ENCODE results near the gene RIMKLB. TPM values are rescaled to one million over a fixed set of nuclear protein-coding genes. Genes with fewer than 3 reads are reported as not detected.

The RIMKLB gene
- polyA plus RNA-seq, 1 of the 3 experiments (the other 2 are of a cell fraction), result 24.5 TPM

GRCh38 chr12:8813572-8814357 lies 116.0 kb downstream of the RIMKLB start:
- POLR2A ChIA-PET, result no interaction called here
- Histone ChIP-seq H3K9ac (no peak overlapping the region), H3K4me1 (ENCODE audit: control insufficient read depth in 1 of 2, insufficient read depth in 2 of 2, low read depth in 1 of 2, low read length in 1 of 2) (no peaks in the 10 kb centered on the region), H3K9me3 (no peaks in the 10 kb centered on the region), H4K20me1 (ENCODE audit: insufficient read depth) (no peaks in the 10 kb centered on the region), H3F3A (replicated peaks; ENCODE audit: insufficient read depth) (no peaks in the 10 kb centered on the region), H3K79me2 (ENCODE audit: insufficient read depth) (no peaks in the 10 kb centered on the region), H3K4me2 (no peak overlapping the region), H3K4me3 (ENCODE audit: low read depth in 2 of 2, low read length in 1 of 2) (no peak overlapping the region), H3K36me3 (replicated peaks in 1 of 2; ENCODE audit: control insufficient read depth in 1 of 2, insufficient read depth in 2 of 2, low read length in 1 of 2) (no peaks in the 10 kb centered on the region), H3K27me3 (ENCODE audit: insufficient read depth) (no peaks in the 10 kb centered on the region), H2AFZ (ENCODE audit: low read depth) (no peak overlapping the region), H3K27ac (ENCODE audit: low read depth in 2 of 2, low read length in 1 of 2) (no peak overlapping the region), H3K9me2 (no peaks in the 10 kb centered on the region)
- CTCF ChIA-PET, result interaction anchor here (0.9 kb wide), 1 partner anchor 33 kb away, joined by 3 read pairs; no protein-coding TSS in a partner anchor
- 59% methylated on average over 5 of the region's 5 CpGs for WGBS (ENCODE audit: low lambda C conversion rate)
- DNase-seq, result no peak
- TF ChIP-seq NFIC (IDR thresholded peaks at IDR 0.05; ENCODE audit: borderline replicate concordance) (no peak), FOXM1 (IDR thresholded peaks at IDR 0.05; ENCODE audit: low read depth) (no peak), RAD21 (IDR thresholded peaks at IDR 0.05; ENCODE audit: low read length) (no peak), IRF3 (IDR thresholded peaks at IDR 0.05; ENCODE audit: low read depth, low read length) (no peak), TCF12 (IDR thresholded peaks at IDR 0.05) (no peak)

- H2AFZ ChIP-seq (ENCODE audit: low read depth), result no peak overlapping the region
These were observed 118.8 kb downstream of the RIMKLB start for GRCh38 chr12:8816448-8817050.

More at GRCh38 chr12:8816448-8817050, 118.8 kb downstream of the RIMKLB start:
- Histone ChIP-seq H3F3A (replicated peaks; ENCODE audit: insufficient read depth) (no peaks in the 10 kb centered on the region), H3K9ac (no peak overlapping the region), H3K79me2 (ENCODE audit: insufficient read depth) (no peaks in the 10 kb centered on the region), H3K27me3 (ENCODE audit: insufficient read depth) (no peaks in the 10 kb centered on the region), H3K36me3 (replicated peaks in 1 of 2; ENCODE audit: control insufficient read depth in 1 of 2, insufficient read depth in 2 of 2, low read length in 1 of 2) (no peaks in the 10 kb centered on the region), H3K4me2 (no peak overlapping the region), H3K9me2 (no peaks in the 10 kb centered on the region), H3K4me1 (ENCODE audit: control insufficient read depth in 1 of 2, insufficient read depth in 2 of 2, low read depth in 1 of 2, low read length in 1 of 2) (no peaks in the 10 kb centered on the region; a peak in 1 of 4 replicates), H3K4me3 (ENCODE audit: low read depth in 2 of 2, low read length in 1 of 2) (no peak overlapping the region), H3K27ac (ENCODE audit: low read depth in 2 of 2, low read length in 1 of 2) (no peak overlapping the region), H4K20me1 (ENCODE audit: insufficient read depth) (no peaks in the 10 kb centered on the region), H3K9me3 (no peaks in the 10 kb centered on the region)
- 72% methylated on average over 3 of the region's 3 CpGs for WGBS (ENCODE audit: low lambda C conversion rate)
- ChIA-PET POLR2A (no interaction called here), CTCF (interaction anchor here (1.0 kb wide), 1 partner anchor 19 kb away, joined by 3 read pairs; no protein-coding TSS in a partner anchor)
- no peak for DNase-seq
- no peak for TF ChIP-seq MAX (IDR thresholded peaks at IDR 0.05; ENCODE audit: low read depth)
- TF ChIP-seq JUND (IDR thresholded peaks at IDR 0.05), result no peak
- TF ChIP-seq NFIC (IDR thresholded peaks at IDR 0.05; ENCODE audit: borderline replicate concordance), result no peak
- no peak for TF ChIP-seq EP300 (IDR thresholded peaks at IDR 0.05; ENCODE audit: borderline replicate concordance in 1 of 2, low read depth in 1 of 2, low read length in 1 of 2)
- TF ChIP-seq POLR2AphosphoS5 (IDR thresholded peaks at IDR 0.05; ENCODE audit: low read depth, low read length), result no peak
- no peak for TF ChIP-seq YY1 (IDR thresholded peaks at IDR 0.05; ENCODE audit: low read depth)
- no peak for TF ChIP-seq CTCF (IDR thresholded peaks at IDR 0.05)
- no peak for TF ChIP-seq RCOR1 (IDR thresholded peaks at IDR 0.05; ENCODE audit: low read length)
- no peak for TF ChIP-seq SIN3A (IDR thresholded peaks at IDR 0.05; ENCODE audit: borderline replicate concordance, low read depth, low read length)
